Fibroblast of lung (primary cell): ENCODE data around the gene DEF6. TPM values are rescaled to one million over a fixed set of nuclear protein-coding genes. Genes with fewer than 3 reads are reported as not detected.
A peak's percentile ranks its signal among the peaks of the same experiment; 100 is the strongest.

Experiments
- DNase-seq, 2 donors: peaks; one replicate each; pipeline versions ENCODE4 v3.0.0 to v3.0.0-alpha.2; 2010; ENCODE audit warnings: low read depth in 2 of 2
- H2AFZ ChIP-seq: 2 replicates; pipeline ENCODE4 v1.5.1; 2012; ENCODE audit warnings: low read length, control low read depth, inconsistent platforms
- H3K27ac ChIP-seq: 2 replicates; pipeline ENCODE4 v1.5.1; 2011; ENCODE audit warnings: low read length, control low read depth; ENCODE audit not compliant: insufficient read depth
- H3K27me3 ChIP-seq: 2 replicates; pipeline ENCODE4 v1.5.1; 2011; ENCODE audit warnings: mild to moderate bottlenecking, low read length; ENCODE audit not compliant: control insufficient read depth, insufficient read depth
- H3K36me3 ChIP-seq: 2 replicates; pipeline ENCODE4 v1.5.1; 2011; ENCODE audit warnings: low read length; ENCODE audit not compliant: control insufficient read depth, insufficient read depth
- H3K4me1 ChIP-seq: 2 replicates; pipeline ENCODE4 v1.5.1; 2011; ENCODE audit warnings: low read length; ENCODE audit not compliant: control insufficient read depth, insufficient read depth; ENCODE audit errors: extremely low read depth
- H3K4me2 ChIP-seq: 2 replicates; pipeline ENCODE4 v1.5.1; 2011; ENCODE audit warnings: low read length, control low read depth; ENCODE audit not compliant: insufficient read depth; ENCODE audit errors: extremely low read depth
- H3K4me3 ChIP-seq, 4 experiments: fragments of 200-600 bp in 1 of 4; sonication (generic) in 1 of 4; replicated peaks in 1 of 4; 2 replicates each; pipeline ENCODE4 v1.5.1; 2011 to 2016; ENCODE audit warnings: low read length in 4 of 4, low read depth in 3 of 4, mild to moderate bottlenecking in 3 of 4, control low read depth in 2 of 4, inconsistent platforms in 1 of 4, mixed read lengths in 1 of 4; ENCODE audit not compliant: insufficient read depth in 1 of 4; ENCODE audit errors: control extremely low read depth in 1 of 4
- H3K79me2 ChIP-seq: 2 replicates; pipeline ENCODE4 v1.5.1; 2012; ENCODE audit warnings: mild to moderate bottlenecking, low read length, inconsistent platforms; ENCODE audit not compliant: control insufficient read depth, insufficient read depth
- H3K9ac ChIP-seq: 2 replicates; pipeline ENCODE4 v1.5.1; 2011; ENCODE audit warnings: mild to moderate bottlenecking, low read length, control low read depth; ENCODE audit not compliant: insufficient read depth
- H3K9me3 ChIP-seq: 2 replicates; pipeline ENCODE4 v1.5.1; 2012; ENCODE audit warnings: low read depth, low read length; ENCODE audit not compliant: control insufficient read depth, insufficient read depth
- H4K20me1 ChIP-seq: 2 replicates; pipeline ENCODE4 v1.5.1; 2011; ENCODE audit warnings: low read length; ENCODE audit not compliant: control insufficient read depth, insufficient read depth; ENCODE audit errors: extremely low read depth
- CTCF ChIP-seq, 2 donors: IDR thresholded peaks in 1 of 2; conservative IDR thresholded peaks in 1 of 2; 1 replicate in 1 of 2; 2 replicates in 1 of 2; pipeline ENCODE4 v1.5.1; 2011 to 2012; ENCODE audit warnings: low read length in 2 of 2, control low read depth in 1 of 2, inconsistent platforms in 1 of 2, low read depth in 1 of 2, mild to moderate bottlenecking in 1 of 2
- EZH2 ChIP-seq: IDR thresholded peaks from 2 replicates; pipeline ENCODE4 v1.5.1; 2012; ENCODE audit warnings: low read length, control low read depth, mild to moderate bottlenecking; ENCODE audit errors: missing control alignments
- polyA plus RNA-seq, 2 donors: library from polyadenylated mRNA; depleted of rRNA in 1 of 2; stranded (reverse) in 1 of 2; unstranded in 1 of 2; fragments of >200 nt; gene quantifications; 2 replicates each; pipeline ENCODE4 v1.2.1, GENCODE V29; 2011 to 2012; ENCODE audit warnings: missing spikeins in 1 of 2
- total RNA-seq: library from RNA; depleted of rRNA; stranded (reverse); fragments of >200 nt; gene quantifications from 2 replicates; pipeline ENCODE4 v1.2.1, GENCODE V29; 2014

Gene DEF6
- total and polyA plus RNA-seq, 2 donors (not counting 1 experiment from before 2014, with no cell fraction given), result 0.12 to 0.33 TPM

GRCh38 chr6:35259948-35260590, 37.5 kb upstream of the DEF6 start:
- Histone ChIP-seq H2AFZ (peak overlapping the region; percentile 45), H3K4me3 (peak overlapping the region; percentile 73 to 89 (median 81)), H3K9me3 (no peaks in the 10 kb centered on the region), H3K36me3 (no peaks in the 10 kb centered on the region), H3K27me3 (no peaks in the 10 kb centered on the region), H3K79me2 (peaks cover 9% of the 10 kb centered on the region), H3K9ac (peak overlapping the region; percentile 96), H3K27ac (peak overlapping the region; percentile 99), H3K4me1 (no peaks in the 10 kb centered on the region), H3K4me2 (peak overlapping the region; percentile 86), H4K20me1 (no peaks in the 10 kb centered on the region)
- peak; percentile 25 to 51 for DNase-seq
- TF ChIP-seq CTCF (conservative IDR thresholded peaks at IDR 0.05 in 1 of 2, IDR thresholded peaks at IDR 0.05 in 1 of 2; ENCODE audit: low read depth in 1 of 2, low read length in 2 of 2) (no peak), EZH2 (no peak)

- no peaks in the 10 kb centered on the region for H3K27me3 ChIP-seq
- H3K27ac ChIP-seq, result peak overlapping the region; percentile 99
- H4K20me1 ChIP-seq, result no peaks in the 10 kb centered on the region
- H3K4me1 ChIP-seq, result no peaks in the 10 kb centered on the region
- H3K79me2 ChIP-seq, result peaks cover 9% of the 10 kb centered on the region
- no peak overlapping the region for H2AFZ ChIP-seq
- peak overlapping the region; percentile 86 for H3K4me2 ChIP-seq
- H3K36me3 ChIP-seq, result no peaks in the 10 kb centered on the region
- TF ChIP-seq CTCF (conservative IDR thresholded peaks at IDR 0.05 in 1 of 2, IDR thresholded peaks at IDR 0.05 in 1 of 2; ENCODE audit: low read depth in 1 of 2, low read length in 2 of 2) (no peak), EZH2 (no peak)
- H3K9ac ChIP-seq, result no peak overlapping the region
- H3K9me3 ChIP-seq, result no peaks in the 10 kb centered on the region
- DNase-seq, result no peak
- peak overlapping the region; percentile 73 to 89 (median 81) for H3K4me3 ChIP-seq
These were observed 36.7 kb upstream of the DEF6 start for GRCh38 chr6:35260591-35261570.

GRCh38 chr6:35262596-35262995, 35.0 kb upstream of the DEF6 start:
- H3K4me2 ChIP-seq, result no peak overlapping the region
- H3K9me3 ChIP-seq, result no peaks in the 10 kb centered on the region
- H3K4me1 ChIP-seq, result no peaks in the 10 kb centered on the region
- no peaks in the 10 kb centered on the region for H3K27me3 ChIP-seq
- no peak overlapping the region for H3K4me3 ChIP-seq
- TF ChIP-seq EZH2 (no peak), CTCF (conservative IDR thresholded peaks at IDR 0.05 in 1 of 2, IDR thresholded peaks at IDR 0.05 in 1 of 2; ENCODE audit: low read depth in 1 of 2, low read length in 2 of 2) (no peak)
- no peaks in the 10 kb centered on the region for H3K36me3 ChIP-seq
- peak in 1 of 2 donors; percentile 52 for DNase-seq
- no peak overlapping the region for H3K27ac ChIP-seq
- peaks cover 9% of the 10 kb centered on the region for H3K79me2 ChIP-seq
- H2AFZ ChIP-seq, result no peak overlapping the region
- H4K20me1 ChIP-seq, result no peaks in the 10 kb centered on the region
- no peak overlapping the region for H3K9ac ChIP-seq
